HG03039 (cell line): ENCODE results near the gene IFI30.
"Not testable (repeated sequence)": the region's sequence is repeated elsewhere in the genome, so short reads cannot be mapped to it uniquely, and the experiment has no call there.

Experiments
- ATAC-seq: cut with Tn5 transposase; IDR thresholded peaks from one replicate; pipeline ENCODE4 v1.9.1; 2021; ENCODE audit warnings: mild to moderate bottlenecking, moderate library complexity; ENCODE audit not compliant: unreplicated experiment

Gene IFI30

GRCh38 chr19:18152442-18152816, 21.2 kb upstream of the IFI30 start:
- ATAC-seq, result peak; percentile 49

DNA sequence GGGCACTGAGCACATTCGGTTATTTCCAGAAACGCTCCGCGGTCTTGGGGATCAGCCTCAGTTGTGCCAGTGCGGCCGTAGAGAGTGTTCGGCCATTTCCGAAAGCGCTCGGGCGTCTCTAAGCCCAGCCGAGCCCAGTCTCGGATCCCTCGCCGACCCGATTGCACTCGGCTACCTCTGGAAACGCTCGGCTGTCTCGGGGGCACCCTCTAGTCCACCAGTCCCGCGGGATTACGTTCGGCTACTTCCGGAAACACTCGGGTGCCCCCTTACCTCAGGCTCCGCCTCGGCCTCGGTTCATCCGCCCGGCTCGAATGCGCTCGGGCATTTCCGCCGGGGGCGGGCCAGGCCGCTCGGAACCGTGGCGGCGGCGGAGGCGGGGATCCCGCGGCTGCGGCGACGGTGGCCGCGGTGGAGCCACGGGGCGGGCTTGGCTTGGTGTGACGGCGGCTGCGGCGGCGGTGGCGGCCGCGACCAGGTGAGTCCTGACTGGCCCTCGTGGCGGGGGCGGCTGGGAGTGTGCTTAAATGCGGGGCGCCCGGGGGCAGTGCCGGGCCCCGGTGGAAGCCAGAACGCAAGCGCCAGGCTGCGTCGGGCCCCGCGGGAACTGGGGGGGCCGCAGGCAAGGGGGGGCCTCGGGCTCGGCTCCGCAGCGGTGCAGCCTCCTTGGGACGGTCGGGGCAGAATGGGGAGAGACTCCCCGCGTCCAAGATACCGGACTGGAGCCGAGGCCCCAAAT, 20.6 kb upstream of the IFI30 start, which contains the start of gene PIK3R2:
Gene PIK3R2, plus strand, starts transcription at position 347 of the 739 bp plus-strand sequence. CDS start 2,717 bp downstream, outside the sequence.
- peak; percentile 70 for ATAC-seq

- ATAC-seq, result no peak
Observed at GRCh38 chr19:18153556-18154134, 20.0 kb upstream of the IFI30 start.

- no peak for ATAC-seq
Observed at GRCh38 chr19:18155095-18156087, 18.2 kb upstream of the IFI30 start.

- ATAC-seq, result no peak
Observed at GRCh38 chr19:18156268-18156667, 17.3 kb upstream of the IFI30 start.

GRCh38 chr19:18156841-18157464, 16.7 kb upstream of the IFI30 start:
- no peak for ATAC-seq

DNA sequence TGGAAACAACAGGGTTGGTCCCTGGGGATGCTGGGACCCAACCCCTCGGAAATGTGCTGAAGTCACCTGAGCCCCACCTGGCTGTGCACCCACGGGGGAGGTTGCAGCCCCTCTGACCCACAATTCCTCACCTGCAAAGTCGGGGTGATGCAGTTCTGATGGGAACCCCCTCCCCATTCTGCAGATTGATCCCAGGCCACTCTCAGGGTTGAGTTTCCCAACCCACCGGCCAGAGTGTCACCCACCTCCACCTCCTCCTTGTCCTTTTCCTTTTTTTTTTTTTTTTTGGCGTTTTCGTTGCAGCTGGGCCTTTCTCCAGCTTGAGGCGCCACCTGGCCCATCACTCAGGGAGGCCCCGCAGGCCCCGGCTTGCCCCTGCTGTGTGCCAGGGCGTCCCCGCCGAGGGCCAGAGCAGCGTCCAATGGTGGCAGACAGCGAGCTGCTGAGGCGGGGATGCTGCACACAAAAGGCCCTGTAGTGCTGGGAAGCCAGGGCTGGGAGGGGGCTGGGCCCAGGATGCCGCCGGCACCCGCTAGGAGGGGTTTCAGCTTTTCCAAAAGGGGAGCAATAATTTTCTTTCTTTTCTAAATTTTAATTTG, 16.0 kb upstream of the IFI30 start:
- ATAC-seq, result no peak

DNA sequence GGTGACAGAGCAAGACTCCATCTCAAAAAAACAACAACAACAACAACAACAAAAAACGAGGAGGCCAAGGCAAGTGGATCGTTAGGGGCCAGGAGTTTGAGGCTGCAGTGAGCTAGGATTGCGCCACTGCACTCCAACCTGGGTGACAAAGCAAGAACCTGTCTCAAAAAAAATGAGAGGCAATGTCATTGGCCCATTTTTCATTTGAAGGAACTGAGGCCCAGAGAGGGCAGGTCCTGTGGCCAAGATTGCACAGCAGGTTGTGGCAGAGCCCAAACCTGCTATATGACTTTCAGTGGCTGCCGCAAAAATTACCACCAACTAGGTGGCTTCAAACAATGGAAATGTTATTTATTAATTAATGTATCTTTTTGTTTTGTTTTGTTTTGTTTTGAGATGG, 15.1 kb upstream of the IFI30 start:
- no peak for ATAC-seq

DNA sequence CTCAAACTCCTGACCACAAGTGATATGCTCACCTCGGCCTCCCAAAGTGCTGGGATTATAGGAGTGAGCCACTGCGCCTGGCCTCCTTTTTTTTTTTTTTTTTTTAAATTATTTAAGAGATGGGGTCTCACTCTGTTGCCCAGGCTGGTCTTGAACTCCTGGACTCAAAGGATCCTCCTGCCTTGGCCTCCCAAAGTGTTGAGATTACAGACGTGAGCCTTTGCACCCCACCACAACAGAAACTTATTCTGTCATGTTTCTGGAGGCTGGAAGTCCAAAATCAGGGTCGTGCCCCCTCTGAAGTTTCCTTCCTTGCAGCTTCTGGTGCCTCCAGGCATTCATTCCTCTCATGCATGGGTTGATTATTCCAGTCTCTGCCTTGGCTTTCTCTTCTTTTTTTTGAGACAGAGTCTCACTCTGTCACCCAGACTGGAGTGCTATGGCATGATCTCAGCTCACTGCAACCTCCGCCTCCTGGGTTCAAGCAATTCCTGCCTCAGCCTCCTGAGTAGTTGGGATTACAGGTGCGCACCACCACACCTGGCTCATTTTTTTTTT, 14.5 kb upstream of the IFI30 start:
- ATAC-seq, result not testable (repeated sequence)

GRCh38 chr19:18159810-18160209, 13.8 kb upstream of the IFI30 start:
- ATAC-seq, result no peak

- ATAC-seq, result no peak
Observed at GRCh38 chr19:18160493-18160970, 13.1 kb upstream of the IFI30 start.

GRCh38 chr19:18160971-18161635, 12.5 kb upstream of the IFI30 start:
- ATAC-seq, result peak; percentile 57

GRCh38 chr19:18161636-18162002, 12.0 kb upstream of the IFI30 start:
- ATAC-seq, result no peak

GRCh38 chr19:18164072-18164471, 9.5 kb upstream of the IFI30 start:
- no peak for ATAC-seq

- ATAC-seq, result no peak
Observed at GRCh38 chr19:18165794-18166544, 7.6 kb upstream of the IFI30 start.

DNA sequence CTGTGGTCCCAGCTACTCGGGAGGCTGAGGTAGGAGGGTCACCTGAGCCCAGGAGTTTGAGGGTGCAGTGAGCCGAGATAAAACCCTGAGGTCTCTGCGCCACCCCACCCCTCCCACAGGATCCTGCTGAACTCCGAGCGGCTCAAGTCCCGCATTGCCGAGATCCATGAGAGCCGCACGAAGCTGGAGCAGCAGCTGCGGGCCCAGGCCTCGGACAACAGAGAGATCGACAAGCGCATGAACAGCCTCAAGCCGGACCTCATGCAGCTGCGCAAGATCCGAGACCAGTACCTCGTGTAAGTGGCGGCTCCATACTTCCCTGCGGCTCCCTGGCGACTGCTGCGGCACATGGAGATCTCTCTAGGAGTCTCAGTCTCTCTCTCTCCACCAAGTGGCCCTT, 6.6 kb upstream of the IFI30 start:
- ATAC-seq, result no peak

GRCh38 chr19:18167975-18168645, 5.5 kb upstream of the IFI30 start:
- ATAC-seq, result no peak

GRCh38 chr19:18168673-18169381, 4.8 kb upstream of the IFI30 start:
- no peak for ATAC-seq
